ENCODE results near the gene TRIP4. TPM values are rescaled to one million over a fixed set of nuclear protein-coding genes. Genes with fewer than 3 reads are reported as not detected.

Gene TRIP4
- polyA plus RNA-seq, 3 donors, result 23.0 to 40.1 (median 35.6) TPM

DNA sequence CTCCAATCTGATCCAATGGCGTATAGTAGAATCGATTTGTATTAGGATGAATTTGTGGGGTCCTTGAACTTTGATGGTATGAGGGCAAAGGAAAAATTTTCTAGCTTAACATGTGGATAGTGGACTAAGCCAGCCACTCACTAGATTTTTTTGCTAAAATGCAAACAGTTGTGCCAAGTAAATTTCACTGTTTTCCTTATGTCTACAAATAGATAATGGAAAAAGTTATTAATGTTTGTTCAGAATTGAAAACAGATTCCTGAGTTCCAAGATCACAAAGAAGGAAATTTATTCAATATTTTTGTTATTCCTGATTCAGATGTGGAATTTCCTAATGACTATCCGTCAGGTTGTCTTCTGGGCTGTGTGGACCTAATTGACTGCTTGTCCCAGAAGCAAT, 37.6 kb downstream of the TRIP4 start:
- Histone ChIP-seq H3K9me3 (replicated peaks in 1 of 2; ENCODE audit: control insufficient read depth in 1 of 2, insufficient read depth in 1 of 2, low read length in 2 of 2) (no peaks in the 10 kb centered on the region), H3K27me3 (ENCODE audit: control insufficient read depth in 2 of 2, insufficient read depth in 2 of 2, low read length in 2 of 2) (no peaks in the 10 kb centered on the region), H3K9ac (ENCODE audit: insufficient read depth, low read length, poor library complexity, severe bottlenecking) (no peak overlapping the region), H3K4me2 (replicated peaks; ENCODE audit: extremely low read depth, low read length, poor library complexity, severe bottlenecking) (no peak overlapping the region), H3K27ac (ENCODE audit: low read depth in 1 of 2, low read length in 2 of 2) (no peak overlapping the region), H3K36me3 (replicated peaks in 1 of 2; ENCODE audit: control insufficient read depth in 1 of 2, insufficient read depth in 2 of 2, low read length in 2 of 2) (peaks cover 60 to 89% of the 10 kb centered on the region in 2 donors), H3K4me1 (ENCODE audit: control insufficient read depth in 1 of 2, insufficient read depth in 2 of 2, low read length in 2 of 2) (peaks cover 11 to 16% of the 10 kb centered on the region in 2 donors), H2AFZ (ENCODE audit: insufficient read depth, low read depth, low read length, poor library complexity, severe bottlenecking) (no peak overlapping the region), H3K4me3 (replicated peaks in 1 of 3; ENCODE audit: low read depth in 2 of 3, low read length in 3 of 3) (no peak overlapping the region), H3K79me2 (ENCODE audit: insufficient read depth, low read length) (no peaks in the 10 kb centered on the region), H4K20me1 (ENCODE audit: insufficient read depth, low read length) (no peaks in the 10 kb centered on the region)
- intact Hi-C loops (cut with micrococcal nuclease), result no loop called here
- no peak for DNase-seq
- WGBS (ENCODE audit: insufficient coverage), result 88% methylated on average over 1 of the region's 3 CpGs
- Mint-ChIP-seq H3K4me1 (peaks cover 20% of the 10 kb centered on the region), H3K9me3 (no peaks in the 10 kb centered on the region), H3K36me3 (peaks cover 62 to 86% of the 10 kb centered on the region in 2 donors), H3K4me3 (no peak overlapping the region), H3K27me3 (ENCODE audit: low read depth in 3 of 3) (peaks cover 0 to 3% (median 0%) of the 10 kb centered on the region in 3 donors), H3K27ac (no peak overlapping the region)
- TF ChIP-seq, protein P1, sequence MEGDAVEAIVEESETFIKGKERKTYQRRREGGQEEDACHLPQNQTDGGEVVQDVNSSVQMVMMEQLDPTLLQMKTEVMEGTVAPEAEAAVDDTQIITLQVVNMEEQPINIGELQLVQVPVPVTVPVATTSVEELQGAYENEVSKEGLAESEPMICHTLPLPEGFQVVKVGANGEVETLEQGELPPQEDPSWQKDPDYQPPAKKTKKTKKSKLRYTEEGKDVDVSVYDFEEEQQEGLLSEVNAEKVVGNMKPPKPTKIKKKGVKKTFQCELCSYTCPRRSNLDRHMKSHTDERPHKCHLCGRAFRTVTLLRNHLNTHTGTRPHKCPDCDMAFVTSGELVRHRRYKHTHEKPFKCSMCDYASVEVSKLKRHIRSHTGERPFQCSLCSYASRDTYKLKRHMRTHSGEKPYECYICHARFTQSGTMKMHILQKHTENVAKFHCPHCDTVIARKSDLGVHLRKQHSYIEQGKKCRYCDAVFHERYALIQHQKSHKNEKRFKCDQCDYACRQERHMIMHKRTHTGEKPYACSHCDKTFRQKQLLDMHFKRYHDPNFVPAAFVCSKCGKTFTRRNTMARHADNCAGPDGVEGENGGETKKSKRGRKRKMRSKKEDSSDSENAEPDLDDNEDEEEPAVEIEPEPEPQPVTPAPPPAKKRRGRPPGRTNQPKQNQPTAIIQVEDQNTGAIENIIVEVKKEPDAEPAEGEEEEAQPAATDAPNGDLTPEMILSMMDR (IDR thresholded peaks at IDR 0.05), result no peak

DNA sequence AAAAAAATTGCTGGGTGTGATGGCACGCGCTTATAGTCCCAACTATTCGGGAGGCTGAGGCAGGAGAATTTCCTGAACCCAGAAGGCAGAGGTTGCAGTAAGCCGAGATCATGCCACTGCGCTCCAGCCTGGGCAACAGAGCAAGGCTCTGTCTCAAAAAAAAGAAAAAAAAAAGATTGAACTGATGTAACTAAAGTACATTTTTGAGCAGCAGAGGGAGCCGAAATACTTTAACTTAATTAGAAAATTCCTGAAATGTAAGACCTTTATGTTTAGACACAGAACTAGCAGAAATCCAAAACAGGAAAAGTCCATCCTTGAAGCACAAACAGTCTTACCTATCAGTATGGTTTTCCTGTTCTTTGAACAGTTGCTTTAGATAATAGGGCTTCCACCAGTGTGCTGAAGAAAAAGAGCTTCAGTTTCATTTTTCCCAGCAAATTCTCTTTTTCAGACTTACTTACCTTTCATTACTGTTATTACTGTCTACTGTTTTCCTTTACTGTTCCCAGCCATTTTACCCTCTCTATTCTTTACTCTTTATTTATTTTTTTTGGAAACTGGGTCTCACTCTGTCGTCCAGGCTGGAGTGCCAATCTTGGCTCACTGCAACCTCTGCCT, 39.3 kb downstream of the TRIP4 start:
- peaks cover 48 to 86% of the 10 kb centered on the region in 2 donors for H3K36me3 ChIP-seq (replicated peaks in 1 of 2; ENCODE audit: control insufficient read depth in 1 of 2, insufficient read depth in 2 of 2, low read length in 2 of 2)
- no peak overlapping the region for H3K4me2 ChIP-seq (replicated peaks; ENCODE audit: extremely low read depth, low read length, poor library complexity, severe bottlenecking)
- DNase-seq, result no peak
- Mint-ChIP-seq H3K27me3 (ENCODE audit: low read depth in 3 of 3) (peaks cover 0 to 1% (median 0%) of the 10 kb centered on the region in 3 donors), H3K27ac (peak overlapping the region in 5 of 7 donors; percentile 21 to 77 (median 33)), H3K4me3 (no peak overlapping the region), H3K36me3 (peaks cover 63 to 79% of the 10 kb centered on the region in 2 donors), H3K9me3 (no peaks in the 10 kb centered on the region), H3K4me1 (peaks cover 25% of the 10 kb centered on the region)
- H3K9ac ChIP-seq (ENCODE audit: insufficient read depth, low read length, poor library complexity, severe bottlenecking), result no peak overlapping the region
- H3K4me3 ChIP-seq (replicated peaks in 1 of 3; ENCODE audit: low read depth in 2 of 3, low read length in 3 of 3), result no peak overlapping the region
- peaks cover 12 to 20% of the 10 kb centered on the region in 2 donors for H3K4me1 ChIP-seq (ENCODE audit: control insufficient read depth in 1 of 2, insufficient read depth in 2 of 2, low read length in 2 of 2)
- TF ChIP-seq, protein P1 (IDR thresholded peaks at IDR 0.05), result no peak
- no peaks in the 10 kb centered on the region for H3K27me3 ChIP-seq (ENCODE audit: control insufficient read depth in 2 of 2, insufficient read depth in 2 of 2, low read length in 2 of 2)
- H4K20me1 ChIP-seq (ENCODE audit: insufficient read depth, low read length), result no peaks in the 10 kb centered on the region
- H3K27ac ChIP-seq (ENCODE audit: low read depth in 1 of 2, low read length in 2 of 2), result peak overlapping the region in 1 of 2 donors; percentile 20
- intact Hi-C loops (cut with micrococcal nuclease), result no loop called here
- WGBS (ENCODE audit: insufficient coverage), result 77% methylated on average over 5 of the region's 7 CpGs
- H2AFZ ChIP-seq (ENCODE audit: insufficient read depth, low read depth, low read length, poor library complexity, severe bottlenecking), result no peak overlapping the region
- no peaks in the 10 kb centered on the region for H3K79me2 ChIP-seq (ENCODE audit: insufficient read depth, low read length)
- no peaks in the 10 kb centered on the region for H3K9me3 ChIP-seq (replicated peaks in 1 of 2; ENCODE audit: control insufficient read depth in 1 of 2, insufficient read depth in 1 of 2, low read length in 2 of 2)

Measured in CD14-positive monocyte (primary cell).